Breast epithelium (tissue), 3 donors: ENCODE data around the gene USP24.

Source experiments
- POLR2A ChIP-seq: fragments of 450-650 bp; IDR thresholded peaks from one replicate; pipeline ENCODE4 v1.6.1; 2016; ENCODE audit warnings: antibody characterized with exemption, mild to moderate bottlenecking, moderate library complexity
- POLR2AphosphoS5 ChIP-seq, 3 donors: sonication (generic); formaldehyde crosslinking; IDR thresholded peaks; one replicate each; pipeline ENCODE4 v1.6.1; 2017; ENCODE audit warnings: antibody characterized with exemption in 3 of 3
- TF ChIP-seq, protein P1 (sequence below), 3 donors: fragments of 450-650 bp; IDR thresholded peaks; one replicate each; pipeline ENCODE4 v1.5.1; 2016 to 2017; ENCODE audit warnings: antibody characterized with exemption in 3 of 3, mild to moderate bottlenecking in 3 of 3, moderate library complexity in 3 of 3

DNA sequence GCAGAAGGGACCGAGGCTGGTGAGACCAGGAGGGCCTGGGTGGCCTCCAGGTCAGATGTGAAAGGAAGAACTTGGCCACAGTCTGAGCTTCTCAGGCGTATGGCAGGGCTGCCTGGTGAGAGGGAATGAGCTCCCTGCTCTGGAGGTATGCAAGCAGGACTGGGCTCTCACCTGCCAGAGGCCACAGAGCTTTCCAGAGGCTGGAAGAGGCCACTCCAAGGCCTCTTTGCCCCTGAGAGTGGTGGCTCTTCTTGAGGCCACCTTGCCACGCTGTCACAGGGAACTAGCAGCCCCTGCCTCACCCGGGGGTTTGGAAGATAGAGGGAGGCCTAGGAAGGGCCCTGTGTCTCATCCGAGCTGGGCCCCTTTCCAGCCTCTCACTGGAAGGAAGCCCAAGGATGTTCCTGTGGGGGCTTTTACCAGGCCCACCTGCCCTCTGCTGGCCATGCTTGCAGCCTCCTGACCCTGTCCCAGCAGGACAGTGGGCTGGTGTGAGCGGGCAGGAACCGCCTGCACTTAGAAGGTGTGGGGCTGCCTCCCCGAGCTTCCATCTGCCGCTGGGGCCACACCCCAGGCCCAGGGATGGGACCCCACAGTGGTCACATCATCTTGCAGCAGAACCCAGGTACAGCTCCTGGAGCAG lies 165.8 kb downstream of the USP24 start:
- TF ChIP-seq, protein P1, sequence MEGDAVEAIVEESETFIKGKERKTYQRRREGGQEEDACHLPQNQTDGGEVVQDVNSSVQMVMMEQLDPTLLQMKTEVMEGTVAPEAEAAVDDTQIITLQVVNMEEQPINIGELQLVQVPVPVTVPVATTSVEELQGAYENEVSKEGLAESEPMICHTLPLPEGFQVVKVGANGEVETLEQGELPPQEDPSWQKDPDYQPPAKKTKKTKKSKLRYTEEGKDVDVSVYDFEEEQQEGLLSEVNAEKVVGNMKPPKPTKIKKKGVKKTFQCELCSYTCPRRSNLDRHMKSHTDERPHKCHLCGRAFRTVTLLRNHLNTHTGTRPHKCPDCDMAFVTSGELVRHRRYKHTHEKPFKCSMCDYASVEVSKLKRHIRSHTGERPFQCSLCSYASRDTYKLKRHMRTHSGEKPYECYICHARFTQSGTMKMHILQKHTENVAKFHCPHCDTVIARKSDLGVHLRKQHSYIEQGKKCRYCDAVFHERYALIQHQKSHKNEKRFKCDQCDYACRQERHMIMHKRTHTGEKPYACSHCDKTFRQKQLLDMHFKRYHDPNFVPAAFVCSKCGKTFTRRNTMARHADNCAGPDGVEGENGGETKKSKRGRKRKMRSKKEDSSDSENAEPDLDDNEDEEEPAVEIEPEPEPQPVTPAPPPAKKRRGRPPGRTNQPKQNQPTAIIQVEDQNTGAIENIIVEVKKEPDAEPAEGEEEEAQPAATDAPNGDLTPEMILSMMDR (IDR thresholded peaks at IDR 0.05), result no peak
- TF ChIP-seq POLR2AphosphoS5 (IDR thresholded peaks at IDR 0.05) (no peak), POLR2A (no peak)
